Activated CD4-positive, CD25-positive, alpha-beta regulatory T cell treated with anti-CD3 and anti-CD28 coated beads, Interleukin-2, amount 50 U/mL, for 24 hours (primary cell): ENCODE data around the gene SLC9A2.

Source experiments
- ATAC-seq, 2 donors: fragments of 150-1000 bp; cut with Tn5 transposase; one replicate each; pipeline ENCODE4 v1.10.0; 2021; ENCODE audit warnings: mild to moderate bottlenecking in 1 of 2, moderate library complexity in 1 of 2

The SLC9A2 gene

GRCh38 chr2:102672107-102672776 lies 52.9 kb downstream of the SLC9A2 start:
- ATAC-seq: peak in 1 of 2 donors; percentile 20

- no peak for ATAC-seq
Measured at GRCh38 chr2:102674370-102674769, 55.0 kb downstream of the SLC9A2 start.

GRCh38 chr2:102674836-102675235 lies 55.5 kb downstream of the SLC9A2 start:
- no peak for ATAC-seq

GRCh38 chr2:102677244-102678215 lies 58.2 kb downstream of the SLC9A2 start:
- no peak for ATAC-seq

- ATAC-seq: no peak
Measured at GRCh38 chr2:102678442-102678841, 59.1 kb downstream of the SLC9A2 start.

GRCh38 chr2:102686479-102687439 lies 67.4 kb downstream of the SLC9A2 start:
- ATAC-seq: no peak

GRCh38 chr2:102690012-102690411 lies 70.7 kb downstream of the SLC9A2 start:
- ATAC-seq: no peak

GRCh38 chr2:102696463-102696862 lies 77.1 kb downstream of the SLC9A2 start:
- ATAC-seq: no peak

- ATAC-seq: no peak
Measured at GRCh38 chr2:102698369-102699111, 79.2 kb downstream of the SLC9A2 start.

- no peak for ATAC-seq
Measured at GRCh38 chr2:102703305-102703704, 84.0 kb downstream of the SLC9A2 start.

GRCh38 chr2:102703748-102704147 lies 84.4 kb downstream of the SLC9A2 start:
- peak in 1 of 2 donors; percentile 28 for ATAC-seq

- no peak for ATAC-seq
Measured at GRCh38 chr2:102704531-102704930, 85.2 kb downstream of the SLC9A2 start.

- no peak for ATAC-seq
Measured at GRCh38 chr2:102707796-102708695, 88.7 kb downstream of the SLC9A2 start.

GRCh38 chr2:102708847-102709559 lies 89.7 kb downstream of the SLC9A2 start:
- ATAC-seq: no peak

- no peak for ATAC-seq
Measured at GRCh38 chr2:102717308-102718018, 98.1 kb downstream of the SLC9A2 start.

GRCh38 chr2:102718387-102719316 lies 99.3 kb downstream of the SLC9A2 start:
- no peak for ATAC-seq

- ATAC-seq: no peak
Measured at GRCh38 chr2:102724016-102724490, 104.7 kb downstream of the SLC9A2 start.

- ATAC-seq: no peak
Measured at GRCh38 chr2:102724553-102724952, 105.2 kb downstream of the SLC9A2 start.
